HepG2 (cell line): ENCODE data around the gene TAF5. TPM values are rescaled to one million over a fixed set of nuclear protein-coding genes. Genes with fewer than 3 reads are reported as not detected.

ENCODE experiments used
- ATAC-seq: fragments of 200-7000 bp; cut with Tn5 transposase; 3 replicates; pipeline ENCODE4 v1.9.1; 2020; ENCODE audit warnings: mild to moderate bottlenecking, moderate library complexity
- BruUV-seq: library from RNA; stranded (reverse); fragments of 400-500 nt; replicated peaks from 2 replicates; lab custom pipeline; 2021; lab: Mats Ljungman, UMichigan
- CTCF ChIA-PET: fragments of 300-600 bp; formaldehyde crosslinking; extraction: SDS; loops from one replicate; lab custom pipeline; 2021; ENCODE audit warnings: low total read pairs, inconsistent platforms, low intra/inter-chr PET ratio; lab: Yijun Ruan, JAX
- POLR2A ChIA-PET: fragments of 350-600 bp; sonication (Branson Sonifier 250); formaldehyde crosslinking; loops from one replicate; lab custom pipeline; 2020; ENCODE audit warnings: antibody characterized with exemption, inconsistent platforms; lab: Yijun Ruan, JAX
- DNase-seq: peaks from one replicate; pipeline ENCODE4 v3.0.0-alpha.2; 2015; ENCODE audit warnings: low spot score
- FAIRE-seq: peaks from 3 replicates; lab custom pipeline; 2011; peaks lifted over from hg19 to GRCh38; lab: Jason Lieb, UNC
- H2AFZ ChIP-seq: one replicate; pipeline ENCODE4 v1.6.1; 2011; ENCODE audit warnings: low read length, inconsistent platforms
- H3K27ac ChIP-seq: fragments of 300-600 bp; 3 replicates; pipeline ENCODE4 v1.8.0; 2011; ENCODE audit warnings: mixed run types, mild to moderate bottlenecking, mixed read lengths, low read length, inconsistent platforms; ENCODE audit not compliant: insufficient read depth; ENCODE audit errors: extremely low read length
- H3K27me3 ChIP-seq, 2 experiments: fragments of 200-600 bp in 1 of 2; 2 replicates in 1 of 2; 3 replicates in 1 of 2; pipeline versions ENCODE4 v1.6.0 to v1.8.0; 2011; ENCODE audit warnings: low read length in 2 of 2, mild to moderate bottlenecking in 2 of 2, moderate library complexity in 2 of 2, inconsistent platforms in 1 of 2; ENCODE audit not compliant: insufficient read depth in 2 of 2, control insufficient read depth in 1 of 2
- H3K36me3 ChIP-seq, 2 experiments: fragments of 200-600 bp in 1 of 2; replicated peaks in 1 of 2; 2 replicates in 1 of 2; 3 replicates in 1 of 2; pipeline versions ENCODE4 v1.5.1 to v1.8.0; 2011; ENCODE audit warnings: low read length in 2 of 2, inconsistent platforms in 1 of 2; ENCODE audit not compliant: insufficient read depth in 2 of 2, control insufficient read depth in 1 of 2
- H3K4me1 ChIP-seq: 2 replicates; pipeline ENCODE4 v1.5.1; 2012; ENCODE audit warnings: low read length, inconsistent platforms; ENCODE audit not compliant: insufficient read depth
- H3K4me2 ChIP-seq: 2 replicates; pipeline ENCODE4 v1.6.0; 2011; ENCODE audit warnings: low read depth, low read length, inconsistent platforms
- H3K4me3 ChIP-seq, 3 experiments: fragments of 200-600 bp in 1 of 3; sonication (generic), shearing (Covaris generic) in 1 of 3; replicated peaks in 1 of 3; 2 replicates each; pipeline ENCODE4 v1.5.1; 2011 to 2016; ENCODE audit warnings: low read length in 3 of 3, inconsistent platforms in 2 of 3, low read depth in 2 of 3, mild to moderate bottlenecking in 2 of 3, control low read depth in 1 of 3, mixed read lengths in 1 of 3; ENCODE audit not compliant: insufficient read depth in 1 of 3
- H3K79me2 ChIP-seq: one replicate; pipeline ENCODE4 v1.6.1; 2011; ENCODE audit warnings: low read length, inconsistent platforms; ENCODE audit not compliant: insufficient read depth
- H3K9ac ChIP-seq: 2 replicates; pipeline ENCODE4 v1.6.0; 2011; ENCODE audit warnings: mild to moderate bottlenecking, low read depth, low read length, inconsistent platforms; ENCODE audit not compliant: insufficient read depth
- H3K9me3 ChIP-seq: 2 replicates; pipeline ENCODE4 v1.5.1; 2012; ENCODE audit warnings: mild to moderate bottlenecking, low read length
- H4K20me1 ChIP-seq: 2 replicates; pipeline ENCODE4 v1.6.0; 2011; ENCODE audit warnings: inconsistent platforms, mild to moderate bottlenecking, low read length, moderate library complexity; ENCODE audit not compliant: insufficient read depth
- FOXJ3 ChIP-seq: sonication (generic); formaldehyde crosslinking; IDR thresholded peaks from 2 replicates; pipeline ENCODE4 v1.4.0; 2020; ENCODE audit warnings: missing genetic modification reagents, mild to moderate bottlenecking, borderline replicate concordance
- NFE2 ChIP-seq: sonication (generic); formaldehyde crosslinking; IDR thresholded peaks from 2 replicates; pipeline ENCODE4 v1.4.0; 2020; ENCODE audit warnings: missing genetic modification reagents
- SETDB1 ChIP-seq: sonication (generic); formaldehyde crosslinking; IDR thresholded peaks from 2 replicates; pipeline ENCODE4 v1.5.1; 2020; ENCODE audit warnings: missing genetic modification reagents, mild to moderate bottlenecking, borderline replicate concordance
- ZBTB38 ChIP-seq: sonication (generic); formaldehyde crosslinking; IDR thresholded peaks from 2 replicates; pipeline ENCODE4 v1.5.1; 2020; ENCODE audit warnings: mild to moderate bottlenecking, missing genetic modification reagents
- ZMYM2 ChIP-seq: sonication (generic); formaldehyde crosslinking; IDR thresholded peaks from 2 replicates; pipeline ENCODE4 v1.8.0; 2022; ENCODE audit warnings: mild to moderate bottlenecking, missing genetic modification reagents
- ZNF280D ChIP-seq: sonication (generic); formaldehyde crosslinking; IDR thresholded peaks from 2 replicates; pipeline ENCODE4 v1.5.1; 2020; ENCODE audit warnings: mild to moderate bottlenecking, missing genetic modification reagents
- ZNF331 ChIP-seq: sonication (generic); formaldehyde crosslinking; IDR thresholded peaks from 2 replicates; pipeline ENCODE4 v1.4.0; 2020; ENCODE audit warnings: missing genetic modification reagents
- ZNF557 ChIP-seq: sonication (generic); formaldehyde crosslinking; IDR thresholded peaks from 2 replicates; pipeline ENCODE4 v1.4.0; 2020; ENCODE audit warnings: missing genetic modification reagents
- ZNF777 ChIP-seq: sonication (generic); formaldehyde crosslinking; IDR thresholded peaks from 2 replicates; pipeline ENCODE4 v1.4.0; 2020; ENCODE audit warnings: missing genetic modification reagents
- WGBS: methylation state at CpG from one replicate; pipeline ENCODE4 v1.1.6; 2017; ENCODE audit warnings: low lambda C conversion rate; 5-methylcytosine and 5-hydroxymethylcytosine counted together
- in situ Hi-C: cut with HindIII; loops from 2 replicates; pipeline ENCODE4 v1.10.0; 2017; ENCODE audit warnings: low pct_unique_long_range_greater_than_20kb; ENCODE audit not compliant: extremely low pct_ligation_motif_present
- intact Hi-C: fragments of 100-400 bp; cut with micrococcal nuclease; formaldehyde crosslinking; loops from one replicate; pipeline ENCODE4 v1.10.0; 2022; ENCODE audit not compliant: unreplicated experiment
- polyA plus RNA-seq, 8 experiments: library from polyadenylated mRNA; depleted of rRNA in 3 of 8; stranded (reverse) in 7 of 8; unstranded in 1 of 8; fragments of >200 nt; fragmentation: Illumina TruSeq in 4 of 8; extraction: Trizol in 4 of 8; gene quantifications; 2 replicates each; pipeline versions ENCODE4 v1.2.1 to v1.2.3, GENCODE V29; 2011 to 2016; ENCODE audit warnings: low read depth in 4 of 8, missing spikeins in 1 of 8, mixed read lengths in 1 of 8; ENCODE audit not compliant: insufficient read depth in 1 of 8
- total RNA-seq, 5 experiments: library from RNA; depleted of rRNA; stranded (reverse); fragments of >200 nt; fragmentation: Illumina TruSeq; extraction: Trizol; gene quantifications; 2 replicates each; pipeline ENCODE4 v1.2.3, GENCODE V29; 2016; ENCODE audit warnings: low read depth in 1 of 5
- TF ChIP-seq, protein P1 (sequence below): sonication (generic); formaldehyde crosslinking; IDR thresholded peaks from 2 replicates; pipeline ENCODE4 v1.5.0; 2020; ENCODE audit warnings: mild to moderate bottlenecking, missing genetic modification reagents
- TF ChIP-seq, protein P2 (sequence below): sonication (generic); formaldehyde crosslinking; conservative IDR thresholded peaks from 2 replicates; pipeline ENCODE4 v1.4.0; 2020; ENCODE audit warnings: mild to moderate bottlenecking, missing genetic modification reagents, moderate library complexity

TAF5 gene
- total and polyA plus RNA-seq, 2 of the 13 experiments (the other 11 are each of a cell fraction or from before 2014, with no cell fraction given): 3.8 to 8.7 TPM

DNA sequence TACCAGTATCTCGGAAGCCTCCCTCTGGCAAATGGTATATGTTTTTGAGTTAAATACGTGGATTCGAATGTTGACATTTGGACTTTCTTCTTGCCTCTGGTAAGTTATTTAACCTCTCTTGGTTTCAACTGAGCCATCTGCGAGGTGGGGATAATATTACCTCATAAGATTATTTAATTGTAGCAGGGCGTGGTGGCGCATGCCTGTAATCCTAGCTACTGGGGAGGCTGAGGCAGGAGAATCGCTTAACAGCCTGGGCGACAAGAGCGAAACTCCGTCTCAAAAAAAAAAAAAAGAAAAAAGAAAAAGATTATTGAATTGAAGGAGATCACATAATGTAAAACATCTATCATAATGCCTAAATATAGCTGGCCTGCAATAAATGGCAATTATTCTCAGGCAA, 396 bp upstream of the TAF5 start:
- Histone ChIP-seq H3K9ac (peak overlapping the region; percentile 85), H3K4me2 (peak overlapping the region; percentile 70), H3K4me1 (peaks cover 25% of the 10 kb centered on the region), H4K20me1 (no peaks in the 10 kb centered on the region), H3K4me3 (peak overlapping the region; percentile 82 to 97 (median 95)), H3K36me3 (no peaks in the 10 kb centered on the region), H3K9me3 (no peaks in the 10 kb centered on the region), H3K27ac (peak overlapping the region; percentile 73), H3K79me2 (peaks cover 4% of the 10 kb centered on the region), H3K27me3 (no peaks in the 10 kb centered on the region; a peak in 1 of 5 replicates), H2AFZ (peak overlapping the region; percentile 73)
- BruUV-seq: TSS peak; percentile 100
- in situ Hi-C loops (no loop called here), intact Hi-C loops (no loop called here)
- FAIRE-seq: no peak
- no peak for DNase-seq
- no peak for ATAC-seq
- 7% methylated on average over 10 of the region's 10 CpGs for WGBS
- ChIA-PET POLR2A (interaction anchor here (1.3 to 3.1 kb wide), 2 partner anchors 16 to 29 kb away, joined by 4 to 18 read pairs; partner anchors contain the start of genes ATP5MK, PCGF6 and PDCD11), CTCF (no interaction called here)
- TF ChIP-seq ZNF331 (no peak), FOXJ3 (CRISPR knock-in tag) (no peak), ZNF280D (CRISPR knock-in tag) (no peak), ZNF777 (CRISPR knock-in tag) (no peak), NFE2 (CRISPR knock-in tag) (no peak), ZMYM2 (CRISPR knock-in tag) (no peak), ZBTB38 (CRISPR knock-in tag) (no peak), ZNF557 (CRISPR knock-in tag) (no peak), SETDB1 (CRISPR knock-in tag) (no peak)
- TF ChIP-seq, protein P1, sequence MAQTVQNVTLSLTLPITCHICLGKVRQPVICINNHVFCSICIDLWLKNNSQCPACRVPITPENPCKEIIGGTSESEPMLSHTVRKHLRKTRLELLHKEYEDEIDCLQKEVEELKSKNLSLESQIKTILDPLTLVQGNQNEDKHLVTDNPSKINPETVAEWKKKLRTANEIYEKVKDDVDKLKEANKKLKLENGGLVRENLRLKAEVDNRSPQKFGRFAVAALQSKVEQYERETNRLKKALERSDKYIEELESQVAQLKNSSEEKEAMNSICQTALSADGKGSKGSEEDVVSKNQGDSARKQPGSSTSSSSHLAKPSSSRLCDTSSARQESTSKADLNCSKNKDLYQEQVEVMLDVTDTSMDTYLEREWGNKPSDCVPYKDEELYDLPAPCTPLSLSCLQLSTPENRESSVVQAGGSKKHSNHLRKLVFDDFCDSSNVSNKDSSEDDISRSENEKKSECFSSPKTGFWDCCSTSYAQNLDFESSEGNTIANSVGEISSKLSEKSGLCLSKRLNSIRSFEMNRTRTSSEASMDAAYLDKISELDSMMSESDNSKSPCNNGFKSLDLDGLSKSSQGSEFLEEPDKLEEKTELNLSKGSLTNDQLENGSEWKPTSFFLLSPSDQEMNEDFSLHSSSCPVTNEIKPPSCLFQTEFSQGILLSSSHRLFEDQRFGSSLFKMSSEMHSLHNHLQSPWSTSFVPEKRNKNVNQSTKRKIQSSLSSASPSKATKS (CRISPR knock-in tag): peak; percentile 49; the same call in 1 of the 2 replicates
- TF ChIP-seq, protein P2, sequence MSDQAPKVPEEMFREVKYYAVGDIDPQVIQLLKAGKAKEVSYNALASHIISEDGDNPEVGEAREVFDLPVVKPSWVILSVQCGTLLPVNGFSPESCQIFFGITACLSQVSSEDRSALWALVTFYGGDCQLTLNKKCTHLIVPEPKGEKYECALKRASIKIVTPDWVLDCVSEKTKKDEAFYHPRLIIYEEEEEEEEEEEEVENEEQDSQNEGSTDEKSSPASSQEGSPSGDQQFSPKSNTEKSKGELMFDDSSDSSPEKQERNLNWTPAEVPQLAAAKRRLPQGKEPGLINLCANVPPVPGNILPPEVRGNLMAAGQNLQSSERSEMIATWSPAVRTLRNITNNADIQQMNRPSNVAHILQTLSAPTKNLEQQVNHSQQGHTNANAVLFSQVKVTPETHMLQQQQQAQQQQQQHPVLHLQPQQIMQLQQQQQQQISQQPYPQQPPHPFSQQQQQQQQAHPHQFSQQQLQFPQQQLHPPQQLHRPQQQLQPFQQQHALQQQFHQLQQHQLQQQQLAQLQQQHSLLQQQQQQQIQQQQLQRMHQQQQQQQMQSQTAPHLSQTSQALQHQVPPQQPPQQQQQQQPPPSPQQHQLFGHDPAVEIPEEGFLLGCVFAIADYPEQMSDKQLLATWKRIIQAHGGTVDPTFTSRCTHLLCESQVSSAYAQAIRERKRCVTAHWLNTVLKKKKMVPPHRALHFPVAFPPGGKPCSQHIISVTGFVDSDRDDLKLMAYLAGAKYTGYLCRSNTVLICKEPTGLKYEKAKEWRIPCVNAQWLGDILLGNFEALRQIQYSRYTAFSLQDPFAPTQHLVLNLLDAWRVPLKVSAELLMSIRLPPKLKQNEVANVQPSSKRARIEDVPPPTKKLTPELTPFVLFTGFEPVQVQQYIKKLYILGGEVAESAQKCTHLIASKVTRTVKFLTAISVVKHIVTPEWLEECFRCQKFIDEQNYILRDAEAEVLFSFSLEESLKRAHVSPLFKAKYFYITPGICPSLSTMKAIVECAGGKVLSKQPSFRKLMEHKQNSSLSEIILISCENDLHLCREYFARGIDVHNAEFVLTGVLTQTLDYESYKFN: no peak
